H1 (cell line): ENCODE data around the gene STK32C.

Experiments used
- ATF2 ChIP-seq: IDR thresholded peaks from 2 replicates; pipeline ENCODE4 v1.6.1; 2012; ENCODE audit warnings: low read length, inconsistent platforms
- CTCF ChIP-seq, 3 experiments: IDR thresholded peaks; 1 replicate in 2 of 3; 2 replicates in 1 of 3; pipeline versions ENCODE4 v1.5.1 to v1.6.1; 2011; ENCODE audit warnings: low read length in 3 of 3, mild to moderate bottlenecking in 3 of 3, inconsistent platforms in 2 of 3, low read depth in 1 of 3, moderate library complexity in 1 of 3; ENCODE audit not compliant: insufficient read depth in 1 of 3; ENCODE audit errors: control extremely low read depth in 1 of 3
- EGR1 ChIP-seq: IDR thresholded peaks from 2 replicates; pipeline ENCODE4 v1.6.1; 2011; ENCODE audit warnings: low read depth, low read length, borderline replicate concordance
- EZH2 ChIP-seq: fragments of 200-600 bp; sonication (generic); IDR thresholded peaks from 2 replicates; pipeline ENCODE4 v1.7.1; 2012; ENCODE audit warnings: low read depth, mild to moderate bottlenecking, moderate library complexity, low read length, inconsistent platforms; ENCODE audit not compliant: severe bottlenecking
- MAX ChIP-seq: IDR thresholded peaks from 2 replicates; pipeline ENCODE4 v1.6.1; 2012; ENCODE audit warnings: inconsistent platforms
- POLR2AphosphoS5 ChIP-seq: IDR thresholded peaks from 2 replicates; pipeline ENCODE4 v1.6.1; 2011; ENCODE audit warnings: low read depth, low read length
- RXRA ChIP-seq: IDR thresholded peaks from 2 replicates; pipeline ENCODE4 v1.6.1; 2011; ENCODE audit warnings: low read depth, mild to moderate bottlenecking, low read length, moderate library complexity; ENCODE audit not compliant: insufficient read depth
- ZNF274 ChIP-seq: IDR thresholded peaks from 2 replicates; pipeline ENCODE4 v1.7.0; 2012; ENCODE audit warnings: low read length, borderline replicate concordance; ENCODE audit errors: extremely low read depth

GRCh38 chr10:132324186-132324585 lies 16.4 kb upstream of the STK32C start:
- TF ChIP-seq ZNF274 = no peak
- TF ChIP-seq RXRA = no peak
- no peak for TF ChIP-seq EGR1
- no peak for TF ChIP-seq POLR2AphosphoS5
- no peak for TF ChIP-seq MAX
- TF ChIP-seq EZH2 = no peak
- TF ChIP-seq ATF2 = no peak
- no peak for TF ChIP-seq CTCF (IDR thresholded peaks at IDR 0.05; ENCODE audit: control extremely low read depth in 1 of 3, insufficient read depth in 1 of 3, low read depth in 1 of 3, low read length in 3 of 3)
